LNCaP clone FGC (cell line): ENCODE results near the gene GNS.

Experiments
- DNase-seq: peaks from one replicate; pipeline ENCODE4 v3.0.0-alpha.2; 2011; ENCODE audit warnings: low read depth
- H3K4me3 ChIP-seq: 2 replicates; pipeline ENCODE4 v1.5.1; 2011; ENCODE audit warnings: mild to moderate bottlenecking, low read depth, low read length, control low read depth
- TF ChIP-seq, protein P1 (sequence below): IDR thresholded peaks from 2 replicates; pipeline ENCODE4 v1.5.1; 2012; ENCODE audit warnings: mild to moderate bottlenecking; ENCODE audit not compliant: control insufficient read depth, insufficient read depth; ENCODE audit errors: extremely low read depth

The GNS gene

DNA sequence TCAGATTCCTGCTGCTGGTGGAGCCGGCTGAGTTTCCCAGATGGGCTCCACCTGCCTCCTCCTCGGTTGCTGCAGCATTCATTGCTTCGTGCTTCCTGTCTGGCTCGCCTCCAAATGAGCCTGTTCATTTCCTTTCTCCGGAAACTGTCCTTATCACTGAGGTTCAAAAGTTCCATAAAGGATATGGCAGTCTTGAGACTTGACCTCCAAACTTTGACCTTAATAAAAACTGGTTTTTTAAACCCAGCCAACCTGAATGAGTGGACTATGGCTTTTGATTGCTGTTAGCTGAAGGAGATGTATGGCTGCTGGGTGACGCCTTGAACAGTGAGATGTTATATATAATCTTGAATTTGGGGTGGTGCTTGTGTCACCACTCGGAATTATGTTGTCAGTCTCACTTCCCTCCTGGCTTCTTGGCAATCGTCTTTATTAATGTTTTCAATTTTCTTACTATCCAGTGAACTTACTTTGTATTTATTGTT lies 86.2 kb downstream of the GNS start:
- TF ChIP-seq, protein P1, sequence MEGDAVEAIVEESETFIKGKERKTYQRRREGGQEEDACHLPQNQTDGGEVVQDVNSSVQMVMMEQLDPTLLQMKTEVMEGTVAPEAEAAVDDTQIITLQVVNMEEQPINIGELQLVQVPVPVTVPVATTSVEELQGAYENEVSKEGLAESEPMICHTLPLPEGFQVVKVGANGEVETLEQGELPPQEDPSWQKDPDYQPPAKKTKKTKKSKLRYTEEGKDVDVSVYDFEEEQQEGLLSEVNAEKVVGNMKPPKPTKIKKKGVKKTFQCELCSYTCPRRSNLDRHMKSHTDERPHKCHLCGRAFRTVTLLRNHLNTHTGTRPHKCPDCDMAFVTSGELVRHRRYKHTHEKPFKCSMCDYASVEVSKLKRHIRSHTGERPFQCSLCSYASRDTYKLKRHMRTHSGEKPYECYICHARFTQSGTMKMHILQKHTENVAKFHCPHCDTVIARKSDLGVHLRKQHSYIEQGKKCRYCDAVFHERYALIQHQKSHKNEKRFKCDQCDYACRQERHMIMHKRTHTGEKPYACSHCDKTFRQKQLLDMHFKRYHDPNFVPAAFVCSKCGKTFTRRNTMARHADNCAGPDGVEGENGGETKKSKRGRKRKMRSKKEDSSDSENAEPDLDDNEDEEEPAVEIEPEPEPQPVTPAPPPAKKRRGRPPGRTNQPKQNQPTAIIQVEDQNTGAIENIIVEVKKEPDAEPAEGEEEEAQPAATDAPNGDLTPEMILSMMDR: no peak
- H3K4me3 ChIP-seq: no peak overlapping the region
- DNase-seq: peak; percentile 58

DNA sequence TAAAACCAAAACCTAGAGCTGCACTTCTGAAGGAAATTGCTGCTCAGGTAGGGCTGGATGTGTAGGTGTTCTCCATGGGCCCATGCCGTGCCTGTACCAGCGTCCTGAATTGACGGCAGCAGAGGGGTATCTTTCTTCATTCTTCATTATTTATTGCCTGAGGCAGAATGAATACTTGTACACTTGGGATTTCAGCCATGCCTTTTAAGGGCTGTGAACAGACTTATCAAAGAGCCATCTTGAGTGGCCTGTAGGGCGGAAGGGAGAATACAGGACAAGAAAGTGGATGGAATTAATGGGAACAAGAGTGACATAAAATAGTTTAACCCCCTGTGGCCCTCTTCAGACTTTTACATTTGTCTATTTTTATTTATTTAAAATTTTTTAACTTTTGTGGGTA lies 87.5 kb downstream of the GNS start:
- H3K4me3 ChIP-seq: no peak overlapping the region
- TF ChIP-seq, protein P1: no peak

DNA sequence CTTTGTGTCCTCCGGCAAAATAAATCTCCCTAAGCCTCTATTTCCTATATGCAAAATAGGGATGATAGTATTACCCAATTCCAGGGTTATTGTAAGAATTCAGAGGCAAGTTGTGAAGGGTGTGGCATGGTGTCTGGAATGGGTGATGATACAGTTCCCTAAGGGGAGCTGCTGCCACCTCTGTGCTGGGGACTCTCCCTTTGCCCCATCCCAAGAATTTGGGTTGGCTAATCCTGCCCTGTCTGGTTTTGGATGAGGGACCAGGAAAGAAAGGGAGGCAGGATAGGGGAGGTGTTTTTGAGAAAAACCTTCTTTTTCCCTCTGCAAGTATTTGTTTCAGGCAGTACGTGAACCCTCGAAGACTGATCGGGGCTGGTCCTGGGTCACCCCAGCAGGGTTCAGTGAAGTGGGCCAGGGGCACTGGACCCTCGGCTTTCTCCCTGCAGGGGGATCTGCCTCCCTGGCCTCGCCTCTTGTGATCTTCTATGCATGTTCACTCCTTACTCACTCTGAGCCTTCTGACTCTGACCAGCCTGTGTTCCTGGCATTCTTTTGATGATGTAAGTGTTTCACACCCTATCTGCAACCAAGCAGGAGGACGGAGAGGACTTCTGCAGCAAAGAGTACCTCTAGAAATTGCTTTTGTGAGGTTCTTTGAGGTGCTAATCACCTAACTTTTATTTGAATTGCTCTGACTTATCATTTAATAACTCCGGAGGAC lies 88.1 kb downstream of the GNS start:
- H3K4me3 ChIP-seq: no peak overlapping the region
- no peak for DNase-seq
- TF ChIP-seq, protein P1: no peak

More for the DNA sequence above, 87.5 kb downstream of the GNS start:
- DNase-seq: no peak

DNA sequence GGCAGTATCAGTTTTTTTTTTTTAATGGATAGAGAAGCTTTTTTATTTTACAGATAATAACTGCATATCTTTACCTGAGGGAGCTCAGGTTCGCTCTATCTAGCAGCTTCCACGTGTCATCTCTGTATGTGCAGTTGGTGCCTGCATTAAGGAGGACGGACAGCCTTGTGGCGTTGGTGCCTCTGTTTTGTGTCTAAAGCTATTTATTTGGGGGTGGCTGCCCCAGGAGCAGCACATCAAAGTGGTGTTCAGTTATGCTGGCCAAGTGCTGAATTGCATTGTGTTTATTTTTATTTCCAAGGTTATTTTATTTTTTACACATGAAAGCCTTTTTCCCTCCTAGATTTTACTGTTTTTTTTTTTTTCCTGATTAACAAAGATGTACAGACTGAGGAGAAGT lies 89.2 kb downstream of the GNS start:
- TF ChIP-seq, protein P1: no peak
- DNase-seq: no peak
- peak overlapping the region; percentile 11; the same call in 1 of the 2 replicates for H3K4me3 ChIP-seq

DNA sequence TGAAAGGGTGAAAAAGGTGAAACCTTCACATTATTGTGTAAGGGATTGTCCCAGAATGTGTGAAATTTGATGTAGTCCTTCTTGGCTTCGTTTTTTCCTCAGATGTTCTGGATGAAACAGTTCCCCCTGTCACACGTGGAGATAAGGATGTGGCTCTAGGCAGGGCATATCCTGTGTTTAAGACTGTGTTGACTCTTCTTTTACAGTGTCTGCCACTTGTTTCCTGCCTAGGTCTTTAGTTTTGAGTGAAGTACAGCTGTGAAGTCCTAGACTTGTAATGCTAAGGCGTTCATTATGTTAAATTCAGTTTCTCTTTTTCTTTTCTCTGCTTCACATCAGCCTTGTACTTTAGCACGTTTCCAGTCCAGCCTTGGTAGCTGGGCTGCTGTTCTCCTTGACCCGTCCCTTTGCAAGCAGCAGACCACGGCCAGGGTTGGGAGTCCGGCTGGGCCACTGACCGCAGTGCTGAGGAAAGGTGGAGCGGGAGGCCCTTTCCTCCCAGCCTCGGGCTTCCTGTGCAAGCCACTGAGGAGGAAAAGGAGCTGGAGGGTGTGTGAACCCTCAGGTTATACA lies 89.8 kb downstream of the GNS start:
- TF ChIP-seq, protein P1: no peak
- peak overlapping the region; percentile 11; the same call in 1 of the 2 replicates for H3K4me3 ChIP-seq
- no peak for DNase-seq

DNA sequence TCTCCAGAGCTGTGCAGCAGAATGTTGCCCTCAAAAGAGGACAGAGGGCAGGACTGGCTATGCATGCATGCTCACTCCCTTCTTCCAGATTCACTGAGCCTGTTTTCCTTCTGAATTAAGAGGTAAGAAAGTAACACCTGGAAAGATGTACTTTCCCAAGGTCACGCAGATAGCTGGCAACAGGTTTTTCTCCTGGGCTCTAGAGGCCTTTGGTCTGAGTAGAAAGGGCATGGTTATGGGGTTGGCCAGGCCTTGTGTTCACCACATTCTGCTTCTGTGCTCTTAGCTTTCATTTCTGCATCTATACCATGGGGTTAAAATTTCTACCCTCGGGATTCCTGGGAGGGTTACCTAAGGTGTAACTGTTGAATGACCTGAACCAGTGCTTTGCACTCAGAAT lies 91.4 kb downstream of the GNS start:
- no peak overlapping the region for H3K4me3 ChIP-seq
- DNase-seq: no peak
- TF ChIP-seq, protein P1: no peak
